ENCODE results near the gene SUSD6.

DNA sequence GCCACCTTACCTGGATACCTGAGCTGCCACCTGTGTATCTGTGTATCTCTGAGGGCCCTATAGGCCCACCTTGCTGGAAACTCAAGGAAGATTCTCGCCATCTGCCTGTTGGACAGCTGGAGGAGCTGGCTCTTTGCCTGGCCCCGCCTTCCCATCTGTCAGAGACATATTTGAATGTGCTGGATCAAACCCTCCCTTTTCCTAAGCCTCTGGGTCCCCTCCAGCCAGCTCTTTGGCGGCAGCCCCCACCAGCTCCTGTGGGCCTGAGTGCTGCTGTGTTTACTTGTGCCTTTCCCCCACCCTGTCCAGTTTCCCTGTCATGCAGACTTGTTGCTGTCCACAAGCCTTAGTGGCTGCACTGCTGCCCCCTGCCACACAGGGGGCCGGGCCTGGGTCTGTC lies 99.7 kb downstream of the SUSD6 start:
- TF ChIP-seq POLR2AphosphoS5 (IDR thresholded peaks at IDR 0.05; ENCODE audit: low read depth) = no peak
- TF ChIP-seq, protein P1, sequence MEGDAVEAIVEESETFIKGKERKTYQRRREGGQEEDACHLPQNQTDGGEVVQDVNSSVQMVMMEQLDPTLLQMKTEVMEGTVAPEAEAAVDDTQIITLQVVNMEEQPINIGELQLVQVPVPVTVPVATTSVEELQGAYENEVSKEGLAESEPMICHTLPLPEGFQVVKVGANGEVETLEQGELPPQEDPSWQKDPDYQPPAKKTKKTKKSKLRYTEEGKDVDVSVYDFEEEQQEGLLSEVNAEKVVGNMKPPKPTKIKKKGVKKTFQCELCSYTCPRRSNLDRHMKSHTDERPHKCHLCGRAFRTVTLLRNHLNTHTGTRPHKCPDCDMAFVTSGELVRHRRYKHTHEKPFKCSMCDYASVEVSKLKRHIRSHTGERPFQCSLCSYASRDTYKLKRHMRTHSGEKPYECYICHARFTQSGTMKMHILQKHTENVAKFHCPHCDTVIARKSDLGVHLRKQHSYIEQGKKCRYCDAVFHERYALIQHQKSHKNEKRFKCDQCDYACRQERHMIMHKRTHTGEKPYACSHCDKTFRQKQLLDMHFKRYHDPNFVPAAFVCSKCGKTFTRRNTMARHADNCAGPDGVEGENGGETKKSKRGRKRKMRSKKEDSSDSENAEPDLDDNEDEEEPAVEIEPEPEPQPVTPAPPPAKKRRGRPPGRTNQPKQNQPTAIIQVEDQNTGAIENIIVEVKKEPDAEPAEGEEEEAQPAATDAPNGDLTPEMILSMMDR (conservative IDR thresholded peaks at IDR 0.05; ENCODE audit: low read depth in 2 of 2) = no peak
- TF ChIP-seq EZH2 (IDR thresholded peaks at IDR 0.05; ENCODE audit: low read depth, unreplicated experiment) = no peak
- no peak for TF ChIP-seq EZH2phosphoT487 (IDR thresholded peaks at IDR 0.05; ENCODE audit: unreplicated experiment)
- TF ChIP-seq ZNF114 (CRISPR knock-in tag; IDR thresholded peaks at IDR 0.05) = no peak
- TF ChIP-seq, protein P2, sequence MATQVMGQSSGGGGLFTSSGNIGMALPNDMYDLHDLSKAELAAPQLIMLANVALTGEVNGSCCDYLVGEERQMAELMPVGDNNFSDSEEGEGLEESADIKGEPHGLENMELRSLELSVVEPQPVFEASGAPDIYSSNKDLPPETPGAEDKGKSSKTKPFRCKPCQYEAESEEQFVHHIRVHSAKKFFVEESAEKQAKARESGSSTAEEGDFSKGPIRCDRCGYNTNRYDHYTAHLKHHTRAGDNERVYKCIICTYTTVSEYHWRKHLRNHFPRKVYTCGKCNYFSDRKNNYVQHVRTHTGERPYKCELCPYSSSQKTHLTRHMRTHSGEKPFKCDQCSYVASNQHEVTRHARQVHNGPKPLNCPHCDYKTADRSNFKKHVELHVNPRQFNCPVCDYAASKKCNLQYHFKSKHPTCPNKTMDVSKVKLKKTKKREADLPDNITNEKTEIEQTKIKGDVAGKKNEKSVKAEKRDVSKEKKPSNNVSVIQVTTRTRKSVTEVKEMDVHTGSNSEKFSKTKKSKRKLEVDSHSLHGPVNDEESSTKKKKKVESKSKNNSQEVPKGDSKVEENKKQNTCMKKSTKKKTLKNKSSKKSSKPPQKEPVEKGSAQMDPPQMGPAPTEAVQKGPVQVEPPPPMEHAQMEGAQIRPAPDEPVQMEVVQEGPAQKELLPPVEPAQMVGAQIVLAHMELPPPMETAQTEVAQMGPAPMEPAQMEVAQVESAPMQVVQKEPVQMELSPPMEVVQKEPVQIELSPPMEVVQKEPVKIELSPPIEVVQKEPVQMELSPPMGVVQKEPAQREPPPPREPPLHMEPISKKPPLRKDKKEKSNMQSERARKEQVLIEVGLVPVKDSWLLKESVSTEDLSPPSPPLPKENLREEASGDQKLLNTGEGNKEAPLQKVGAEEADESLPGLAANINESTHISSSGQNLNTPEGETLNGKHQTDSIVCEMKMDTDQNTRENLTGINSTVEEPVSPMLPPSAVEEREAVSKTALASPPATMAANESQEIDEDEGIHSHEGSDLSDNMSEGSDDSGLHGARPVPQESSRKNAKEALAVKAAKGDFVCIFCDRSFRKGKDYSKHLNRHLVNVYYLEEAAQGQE (IDR thresholded peaks at IDR 0.05; ENCODE audit: unreplicated experiment) = no peak
- TF ChIP-seq, protein P3, sequence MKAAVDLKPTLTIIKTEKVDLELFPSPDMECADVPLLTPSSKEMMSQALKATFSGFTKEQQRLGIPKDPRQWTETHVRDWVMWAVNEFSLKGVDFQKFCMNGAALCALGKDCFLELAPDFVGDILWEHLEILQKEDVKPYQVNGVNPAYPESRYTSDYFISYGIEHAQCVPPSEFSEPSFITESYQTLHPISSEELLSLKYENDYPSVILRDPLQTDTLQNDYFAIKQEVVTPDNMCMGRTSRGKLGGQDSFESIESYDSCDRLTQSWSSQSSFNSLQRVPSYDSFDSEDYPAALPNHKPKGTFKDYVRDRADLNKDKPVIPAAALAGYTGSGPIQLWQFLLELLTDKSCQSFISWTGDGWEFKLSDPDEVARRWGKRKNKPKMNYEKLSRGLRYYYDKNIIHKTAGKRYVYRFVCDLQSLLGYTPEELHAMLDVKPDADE (IDR thresholded peaks at IDR 0.05) = no peak
- no peak for TF ChIP-seq JUNB (IDR thresholded peaks at IDR 0.05; ENCODE audit: unreplicated experiment)
- TF ChIP-seq CREB1 (CRISPR knock-in tag; IDR thresholded peaks at IDR 0.05; ENCODE audit: low read depth) = no peak
- TF ChIP-seq, protein P4, sequence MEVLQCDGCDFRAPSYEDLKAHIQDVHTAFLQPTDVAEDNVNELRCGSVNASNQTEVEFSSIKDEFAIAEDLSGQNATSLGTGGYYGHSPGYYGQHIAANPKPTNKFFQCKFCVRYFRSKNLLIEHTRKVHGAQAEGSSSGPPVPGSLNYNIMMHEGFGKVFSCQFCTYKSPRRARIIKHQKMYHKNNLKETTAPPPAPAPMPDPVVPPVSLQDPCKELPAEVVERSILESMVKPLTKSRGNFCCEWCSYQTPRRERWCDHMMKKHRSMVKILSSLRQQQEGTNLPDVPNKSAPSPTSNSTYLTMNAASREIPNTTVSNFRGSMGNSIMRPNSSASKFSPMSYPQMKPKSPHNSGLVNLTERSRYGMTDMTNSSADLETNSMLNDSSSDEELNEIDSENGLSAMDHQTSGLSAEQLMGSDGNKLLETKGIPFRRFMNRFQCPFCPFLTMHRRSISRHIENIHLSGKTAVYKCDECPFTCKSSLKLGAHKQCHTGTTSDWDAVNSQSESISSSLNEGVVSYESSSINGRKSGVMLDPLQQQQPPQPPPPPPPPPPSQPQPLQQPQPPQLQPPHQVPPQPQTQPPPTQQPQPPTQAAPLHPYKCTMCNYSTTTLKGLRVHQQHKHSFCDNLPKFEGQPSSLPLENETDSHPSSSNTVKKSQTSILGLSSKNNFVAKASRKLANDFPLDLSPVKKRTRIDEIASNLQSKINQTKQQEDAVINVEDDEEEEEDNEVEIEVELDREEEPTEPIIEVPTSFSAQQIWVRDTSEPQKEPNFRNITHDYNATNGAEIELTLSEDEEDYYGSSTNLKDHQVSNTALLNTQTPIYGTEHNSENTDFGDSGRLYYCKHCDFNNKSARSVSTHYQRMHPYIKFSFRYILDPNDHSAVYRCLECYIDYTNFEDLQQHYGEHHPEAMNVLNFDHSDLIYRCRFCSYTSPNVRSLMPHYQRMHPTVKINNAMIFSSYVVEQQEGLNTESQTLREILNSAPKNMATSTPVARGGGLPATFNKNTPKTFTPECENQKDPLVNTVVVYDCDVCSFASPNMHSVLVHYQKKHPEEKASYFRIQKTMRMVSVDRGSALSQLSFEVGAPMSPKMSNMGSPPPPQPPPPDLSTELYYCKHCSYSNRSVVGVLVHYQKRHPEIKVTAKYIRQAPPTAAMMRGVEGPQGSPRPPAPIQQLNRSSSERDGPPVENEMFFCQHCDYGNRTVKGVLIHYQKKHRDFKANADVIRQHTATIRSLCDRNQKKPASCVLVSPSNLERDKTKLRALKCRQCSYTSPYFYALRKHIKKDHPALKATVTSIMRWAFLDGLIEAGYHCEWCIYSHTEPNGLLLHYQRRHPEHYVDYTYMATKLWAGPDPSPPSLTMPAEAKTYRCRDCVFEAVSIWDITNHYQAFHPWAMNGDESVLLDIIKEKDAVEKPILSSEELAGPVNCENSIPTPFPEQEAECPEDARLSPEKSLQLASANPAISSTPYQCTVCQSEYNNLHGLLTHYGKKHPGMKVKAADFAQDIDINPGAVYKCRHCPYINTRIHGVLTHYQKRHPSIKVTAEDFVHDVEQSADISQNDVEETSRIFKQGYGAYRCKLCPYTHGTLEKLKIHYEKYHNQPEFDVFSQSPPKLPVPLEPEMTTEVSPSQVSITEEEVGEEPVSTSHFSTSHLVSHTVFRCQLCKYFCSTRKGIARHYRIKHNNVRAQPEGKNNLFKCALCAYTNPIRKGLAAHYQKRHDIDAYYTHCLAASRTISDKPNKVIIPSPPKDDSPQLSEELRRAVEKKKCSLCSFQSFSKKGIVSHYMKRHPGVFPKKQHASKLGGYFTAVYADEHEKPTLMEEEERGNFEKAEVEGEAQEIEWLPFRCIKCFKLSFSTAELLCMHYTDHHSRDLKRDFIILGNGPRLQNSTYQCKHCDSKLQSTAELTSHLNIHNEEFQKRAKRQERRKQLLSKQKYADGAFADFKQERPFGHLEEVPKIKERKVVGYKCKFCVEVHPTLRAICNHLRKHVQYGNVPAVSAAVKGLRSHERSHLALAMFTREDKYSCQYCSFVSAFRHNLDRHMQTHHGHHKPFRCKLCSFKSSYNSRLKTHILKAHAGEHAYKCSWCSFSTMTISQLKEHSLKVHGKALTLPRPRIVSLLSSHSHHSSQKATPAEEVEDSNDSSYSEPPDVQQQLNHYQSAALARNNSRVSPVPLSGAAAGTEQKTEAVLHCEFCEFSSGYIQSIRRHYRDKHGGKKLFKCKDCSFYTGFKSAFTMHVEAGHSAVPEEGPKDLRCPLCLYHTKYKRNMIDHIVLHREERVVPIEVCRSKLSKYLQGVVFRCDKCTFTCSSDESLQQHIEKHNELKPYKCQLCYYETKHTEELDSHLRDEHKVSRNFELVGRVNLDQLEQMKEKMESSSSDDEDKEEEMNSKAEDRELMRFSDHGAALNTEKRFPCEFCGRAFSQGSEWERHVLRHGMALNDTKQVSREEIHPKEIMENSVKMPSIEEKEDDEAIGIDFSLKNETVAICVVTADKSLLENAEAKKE (CRISPR knock-in tag; IDR thresholded peaks at IDR 0.05) = no peak
- no peak for TF ChIP-seq NANOG (IDR thresholded peaks at IDR 0.05; ENCODE audit: borderline replicate concordance)
- no peak for TF ChIP-seq ZNF331 (CRISPR knock-in tag; IDR thresholded peaks at IDR 0.05; ENCODE audit: low read depth)
- TF ChIP-seq STAT1 (IDR thresholded peaks at IDR 0.05; ENCODE audit: unreplicated experiment) = no peak

Data from GM23338 (cell line).